Activated CD8-positive, alpha-beta memory T cell treated with anti-CD3 and anti-CD28 coated beads for 4 hours (primary cell): ENCODE results near the gene TEDDM1.

Source experiments
- DNase-seq, 2 donors: peaks; one replicate each; pipeline ENCODE4 v3.0.0-alpha.2; 2020; ENCODE audit warnings: low read depth in 2 of 2

The TEDDM1 gene

DNA sequence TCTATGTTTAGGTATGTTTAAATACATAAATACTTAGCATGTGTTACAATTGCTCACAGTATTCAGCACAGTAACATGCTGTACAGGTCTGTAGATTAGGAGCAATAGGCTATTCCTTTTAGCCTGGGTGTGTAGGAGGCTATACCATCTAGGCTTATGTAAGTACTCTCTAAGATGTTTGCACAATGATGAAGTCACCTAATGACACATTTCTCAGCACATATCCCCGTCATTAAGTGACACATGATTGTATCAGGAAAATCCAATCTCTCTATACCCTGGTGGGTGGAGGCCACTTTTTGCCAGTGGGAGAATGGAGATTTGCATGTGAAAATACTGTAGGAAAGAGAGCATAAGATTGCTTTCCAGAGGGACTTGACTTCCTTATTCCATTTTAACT is 5.5 kb upstream of the TEDDM1 start:
- DNase-seq = no peak

GRCh38 chr1:182405578-182405977 is 5.1 kb upstream of the TEDDM1 start:
- DNase-seq = no peak

DNA sequence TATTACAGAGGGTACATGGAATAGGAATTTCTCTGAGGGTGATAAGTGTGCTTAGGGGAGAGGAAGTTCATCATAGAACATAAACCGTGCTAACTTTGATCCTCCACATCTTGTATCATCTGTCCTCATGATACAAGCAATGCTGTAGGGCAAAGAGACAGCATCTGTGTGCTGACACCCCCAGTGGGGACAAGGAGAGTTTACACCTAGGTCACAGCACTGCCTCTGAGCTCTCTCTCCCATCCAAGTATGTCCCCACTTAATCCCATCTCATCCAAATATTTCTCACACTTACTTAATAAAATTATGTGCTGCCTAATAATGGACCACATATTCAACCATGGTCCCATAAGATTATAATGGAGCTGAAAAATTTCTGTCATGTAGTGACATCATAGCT is 4.3 kb upstream of the TEDDM1 start:
- no peak for DNase-seq

- DNase-seq = no peak
These were observed 2.6 kb downstream of the TEDDM1 start for GRCh38 chr1:182397653-182398393.

DNA sequence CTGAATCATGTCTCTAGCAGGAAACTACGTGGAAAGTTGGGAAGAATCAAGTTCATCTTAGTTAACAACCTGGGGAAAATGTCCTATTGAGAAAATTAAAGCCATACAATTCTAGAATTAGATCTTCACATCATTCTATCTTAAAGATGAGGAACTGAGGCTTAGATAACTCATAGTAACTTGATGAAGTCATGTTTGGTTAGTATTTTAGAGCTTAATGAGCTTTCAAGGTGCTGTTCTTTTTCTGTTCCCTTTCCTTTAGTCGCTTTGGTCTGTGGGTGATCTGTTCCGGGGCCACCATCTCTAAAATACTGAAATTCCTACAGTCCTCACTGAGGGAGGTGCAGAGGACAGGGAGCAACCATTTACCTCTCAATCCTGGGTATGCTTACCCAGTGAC is 4.6 kb downstream of the TEDDM1 start:
- no peak for DNase-seq

GRCh38 chr1:182394055-182394775 is 6.3 kb downstream of the TEDDM1 start:
- no peak for DNase-seq

GRCh38 chr1:182392050-182393028 is 8.1 kb downstream of the TEDDM1 start:
- no peak for DNase-seq

GRCh38 chr1:182391362-182392049 is 9.0 kb downstream of the TEDDM1 start, which contains the start of gene GLUL:
Gene GLUL (minus strand): TSS chr1:182391790. CDS start chr1:182388737, 3,053 bp downstream.
- peak; percentile 30 to 43 for DNase-seq

GRCh38 chr1:182391028-182391361 is 9.5 kb downstream of the TEDDM1 start:
- no peak for DNase-seq

GRCh38 chr1:182389619-182390047 is 10.8 kb downstream of the TEDDM1 start:
- no peak for DNase-seq

DNA sequence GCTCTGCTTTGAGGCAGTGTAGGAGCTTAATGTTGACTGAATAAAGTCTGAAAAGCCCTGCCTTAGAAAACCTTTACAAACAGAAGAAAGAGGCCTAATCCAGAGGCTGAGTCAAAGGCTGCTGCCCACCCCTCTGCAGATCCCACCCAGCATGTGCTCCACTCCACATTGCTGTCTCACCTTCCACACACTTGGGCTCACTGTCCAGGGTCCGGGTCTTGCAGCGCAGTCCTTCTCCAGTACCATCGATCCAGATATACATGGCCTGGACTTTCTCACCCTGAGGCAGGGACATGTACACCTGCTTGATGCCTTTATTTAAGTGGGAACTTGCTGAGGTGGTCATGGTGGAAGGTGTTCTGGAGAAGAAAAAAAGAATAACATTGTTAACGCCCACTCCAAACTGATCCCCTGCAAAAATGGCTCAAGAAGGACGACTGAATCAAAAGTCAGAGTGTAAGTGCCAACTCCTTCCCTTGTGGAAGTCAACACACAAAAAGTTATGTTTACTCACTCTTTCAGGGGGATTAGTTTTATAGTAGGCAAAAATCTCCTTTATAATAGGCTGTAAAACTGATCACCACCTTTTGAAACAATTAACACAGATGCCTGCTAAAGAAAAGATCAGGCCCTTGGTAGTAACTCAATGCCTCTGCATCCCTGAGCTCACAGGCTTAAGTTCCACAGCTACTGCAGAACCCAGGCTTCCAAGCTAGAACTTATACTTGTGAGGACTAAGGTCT is 11.9 kb downstream of the TEDDM1 start:
- no peak for DNase-seq

DNA sequence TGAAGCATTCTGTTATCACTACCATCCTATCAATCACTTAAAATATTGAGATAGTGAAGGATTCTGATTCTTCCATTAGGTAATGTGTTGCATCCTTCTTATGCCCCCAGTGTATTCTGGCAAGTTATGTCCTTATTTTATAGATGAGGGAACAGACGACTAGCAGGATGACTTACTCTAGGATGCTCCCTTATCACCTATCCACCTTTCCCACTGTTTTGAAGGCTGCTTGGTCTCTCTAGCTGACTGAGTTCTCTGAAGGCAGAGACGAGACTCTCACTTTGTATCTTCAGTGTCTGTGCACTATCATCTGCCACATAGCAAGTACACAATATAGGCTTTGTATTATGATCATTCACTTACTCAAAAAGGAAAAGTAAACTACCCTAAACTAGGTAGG is 12.9 kb downstream of the TEDDM1 start:
- DNase-seq = no peak

- DNase-seq = no peak
These were observed 13.5 kb downstream of the TEDDM1 start for GRCh38 chr1:182386980-182387379.

GRCh38 chr1:182385885-182386853 is 14.3 kb downstream of the TEDDM1 start:
- no peak for DNase-seq

DNA sequence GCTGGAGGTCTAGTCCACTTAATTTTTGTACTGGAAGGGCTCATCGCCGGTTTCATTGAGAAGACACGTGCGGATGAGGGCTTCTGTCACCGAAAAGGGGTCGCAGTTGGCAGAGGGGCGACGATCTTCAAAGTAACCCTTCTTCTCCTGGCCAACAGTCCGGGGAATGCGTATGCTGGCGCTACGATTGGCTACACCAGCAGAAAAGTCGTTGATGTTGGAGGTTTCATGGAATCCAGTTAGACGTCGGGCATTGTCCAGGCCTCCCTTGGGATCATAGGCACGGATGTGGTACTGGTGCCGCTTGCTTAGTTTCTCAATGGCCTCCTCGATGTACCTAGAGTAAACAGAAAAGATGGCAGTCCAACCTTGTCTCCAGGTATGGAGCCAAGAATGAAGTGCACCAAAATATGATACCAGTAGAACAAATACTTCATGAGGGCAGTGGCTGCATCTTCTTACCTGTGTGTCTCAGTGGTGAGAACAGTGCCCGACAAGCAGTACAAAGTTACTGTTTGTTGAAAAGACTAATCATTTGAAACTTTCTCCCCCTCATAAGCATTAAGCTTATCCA is 16.0 kb downstream of the TEDDM1 start:
- no peak for DNase-seq

DNA sequence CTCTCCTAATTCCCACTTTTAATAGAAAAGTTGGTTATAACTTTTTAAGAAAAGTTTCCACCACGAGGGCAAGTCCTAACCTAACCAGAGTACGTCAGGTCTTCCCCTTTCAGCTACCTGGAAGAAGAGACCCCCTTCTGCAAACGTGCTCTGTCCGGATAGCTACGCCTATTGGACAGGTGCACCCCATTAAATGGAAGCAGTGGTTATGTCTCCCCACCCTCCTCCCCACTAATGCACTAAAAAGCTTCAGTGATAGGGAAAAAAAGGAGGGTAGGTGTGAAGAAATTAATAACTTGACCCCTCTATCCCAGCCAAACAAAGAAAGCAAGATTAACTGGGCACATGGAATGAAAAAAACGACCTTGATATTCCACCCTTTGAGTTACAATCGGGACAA is 16.5 kb downstream of the TEDDM1 start:
- DNase-seq = no peak

- DNase-seq = no peak
These were observed 17.3 kb downstream of the TEDDM1 start for GRCh38 chr1:182383037-182383661.

DNA sequence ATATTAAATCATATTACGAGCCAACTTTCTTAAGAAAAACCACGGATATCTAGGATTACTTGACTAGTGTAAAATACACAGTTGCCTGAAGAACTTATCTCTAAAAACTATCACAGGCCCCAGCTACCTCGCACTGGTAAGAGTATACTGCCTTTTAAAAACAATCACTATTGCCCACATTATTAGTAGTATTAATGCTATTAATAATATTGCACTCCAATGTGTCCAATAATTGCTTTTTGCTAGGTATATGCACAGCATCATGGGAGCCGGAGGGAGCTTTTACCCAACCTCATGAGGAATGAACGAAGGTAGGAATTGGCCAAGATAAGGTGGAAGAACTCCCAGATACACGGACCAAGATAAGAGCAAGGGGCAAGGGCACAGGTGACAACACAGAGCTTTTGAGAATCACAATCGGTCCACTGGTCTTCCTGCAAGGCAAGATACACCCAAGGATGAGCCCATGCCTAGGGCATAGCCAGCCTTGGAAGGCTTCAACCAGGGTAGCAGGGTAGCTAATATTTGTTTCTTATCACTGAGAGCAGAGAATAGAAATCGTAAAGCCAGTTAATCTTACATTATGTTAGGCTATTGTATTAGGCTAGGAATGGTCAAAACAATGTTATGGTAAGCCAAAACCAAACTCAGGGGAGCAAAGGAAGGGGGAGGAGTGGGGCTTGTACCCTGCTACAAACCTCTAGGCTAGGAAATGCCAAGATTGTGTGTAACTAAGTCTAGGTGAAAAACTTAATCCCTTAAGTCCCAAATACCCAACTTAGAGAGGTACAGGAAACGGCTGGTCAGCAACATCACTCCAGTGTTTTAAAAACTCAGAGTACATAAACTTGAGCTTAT is 18.3 kb downstream of the TEDDM1 start:
- DNase-seq = no peak
